Measurements from ENCODE around the gene ATXN2. TPM values are rescaled to one million over a fixed set of nuclear protein-coding genes. Genes with fewer than 3 reads are reported as not detected.

The ATXN2 gene
- total and polyA plus RNA-seq, 9 of the 15 experiments (the other 6 are each of a cell fraction or from before 2014, with no cell fraction given): 16.8 to 67.8 (median 29.3) TPM

DNA sequence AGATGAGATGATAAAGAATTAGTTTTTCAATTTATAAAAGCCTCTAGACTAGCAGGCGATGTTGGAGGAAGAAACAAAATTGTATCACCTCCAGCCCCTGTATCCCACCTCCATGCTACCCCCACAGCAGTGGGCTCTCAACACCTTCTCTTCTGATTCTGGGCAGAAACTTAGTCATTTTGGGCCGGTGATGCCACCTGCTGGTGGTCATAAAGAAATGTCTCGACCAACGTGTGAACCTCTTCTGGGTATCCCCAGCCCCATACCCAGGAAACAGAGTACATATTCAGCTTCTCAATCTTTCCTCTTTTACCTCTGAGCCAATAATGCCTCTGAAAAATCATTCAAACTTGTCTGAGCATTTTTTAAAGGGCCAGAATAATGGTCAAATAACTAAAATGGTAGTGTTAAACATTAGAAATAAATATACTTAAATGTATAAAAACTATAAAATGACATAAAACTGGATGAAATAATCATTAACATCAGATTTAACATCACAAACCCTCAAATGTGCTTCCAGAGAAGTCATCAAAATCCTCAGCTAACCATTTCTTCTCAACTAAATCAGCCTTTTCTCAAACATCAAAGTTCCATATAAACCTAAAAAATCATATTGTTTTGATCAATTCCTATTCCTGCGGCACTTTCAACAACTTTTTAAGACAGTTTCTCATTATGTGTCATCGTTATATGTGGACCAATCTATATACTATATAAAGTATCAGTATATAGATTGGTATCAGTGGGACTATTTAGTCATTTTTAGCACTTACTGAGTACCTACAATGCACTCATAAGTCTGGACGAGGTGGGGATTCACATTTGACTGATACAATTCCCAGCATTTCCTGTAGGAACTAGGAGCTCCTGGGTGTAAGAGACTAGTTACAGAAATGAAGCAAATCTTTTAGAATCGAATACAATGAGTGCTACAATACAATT is 69.4 kb downstream of the ATXN2 start (continued):
- TF ChIP-seq, protein P1, sequence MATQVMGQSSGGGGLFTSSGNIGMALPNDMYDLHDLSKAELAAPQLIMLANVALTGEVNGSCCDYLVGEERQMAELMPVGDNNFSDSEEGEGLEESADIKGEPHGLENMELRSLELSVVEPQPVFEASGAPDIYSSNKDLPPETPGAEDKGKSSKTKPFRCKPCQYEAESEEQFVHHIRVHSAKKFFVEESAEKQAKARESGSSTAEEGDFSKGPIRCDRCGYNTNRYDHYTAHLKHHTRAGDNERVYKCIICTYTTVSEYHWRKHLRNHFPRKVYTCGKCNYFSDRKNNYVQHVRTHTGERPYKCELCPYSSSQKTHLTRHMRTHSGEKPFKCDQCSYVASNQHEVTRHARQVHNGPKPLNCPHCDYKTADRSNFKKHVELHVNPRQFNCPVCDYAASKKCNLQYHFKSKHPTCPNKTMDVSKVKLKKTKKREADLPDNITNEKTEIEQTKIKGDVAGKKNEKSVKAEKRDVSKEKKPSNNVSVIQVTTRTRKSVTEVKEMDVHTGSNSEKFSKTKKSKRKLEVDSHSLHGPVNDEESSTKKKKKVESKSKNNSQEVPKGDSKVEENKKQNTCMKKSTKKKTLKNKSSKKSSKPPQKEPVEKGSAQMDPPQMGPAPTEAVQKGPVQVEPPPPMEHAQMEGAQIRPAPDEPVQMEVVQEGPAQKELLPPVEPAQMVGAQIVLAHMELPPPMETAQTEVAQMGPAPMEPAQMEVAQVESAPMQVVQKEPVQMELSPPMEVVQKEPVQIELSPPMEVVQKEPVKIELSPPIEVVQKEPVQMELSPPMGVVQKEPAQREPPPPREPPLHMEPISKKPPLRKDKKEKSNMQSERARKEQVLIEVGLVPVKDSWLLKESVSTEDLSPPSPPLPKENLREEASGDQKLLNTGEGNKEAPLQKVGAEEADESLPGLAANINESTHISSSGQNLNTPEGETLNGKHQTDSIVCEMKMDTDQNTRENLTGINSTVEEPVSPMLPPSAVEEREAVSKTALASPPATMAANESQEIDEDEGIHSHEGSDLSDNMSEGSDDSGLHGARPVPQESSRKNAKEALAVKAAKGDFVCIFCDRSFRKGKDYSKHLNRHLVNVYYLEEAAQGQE (IDR thresholded peaks at IDR 0.05; ENCODE audit: borderline replicate concordance): peak; percentile 14; the same call in 1 of the 2 replicates
- TF ChIP-seq, protein P1 (CRISPR knock-in tag; IDR thresholded peaks at IDR 0.05; ENCODE audit: low read depth): no peak
- TF ChIP-seq SMC3 (conservative IDR thresholded peaks at IDR 0.05; ENCODE audit: insufficient read depth, low read depth, low read length): peak; percentile 39; the same call in 1 of the 2 replicates
- TF ChIP-seq THRAP3 (IDR thresholded peaks at IDR 0.05; ENCODE audit: borderline replicate concordance): no peak
- peak; percentile 37 to 68; a peak in 3 of 4 replicates for TF ChIP-seq RAD21 (CRISPR knock-in tag; conservative IDR thresholded peaks at IDR 0.05 in 1 of 2, IDR thresholded peaks at IDR 0.05 in 1 of 2)

Measured in K562 (cell line).